ENCODE results near the gene MAP7D2. TPM values are rescaled to one million over a fixed set of nuclear protein-coding genes. Genes with fewer than 3 reads are reported as not detected.

The MAP7D2 gene
- total RNA-seq, 1 experiment from 2014 or later: 1.9 TPM

GRCh38 chrX:20159797-20160385 is 43.2 kb upstream of the MAP7D2 start:
- H3K9ac ChIP-seq (ENCODE audit: extremely low read depth, insufficient read length, low read length): no peak overlapping the region
- no peak overlapping the region for H3T11ph ChIP-seq (ENCODE audit: low read length)
- H3K36me3 Mint-ChIP-seq (ENCODE audit: insufficient read depth in 1 of 3, low read depth in 3 of 3): peaks cover 13 to 38% (median 33%) of the 10 kb centered on the region in 3 experiments
- H4K20me1 ChIP-seq (ENCODE audit: control insufficient read depth, insufficient read depth, insufficient read length): no peaks in the 10 kb centered on the region
- H3K9me3 Mint-ChIP-seq: peaks cover 37 to 45% of the 10 kb centered on the region in 2 experiments
- H2BK20ac ChIP-seq (ENCODE audit: low read depth, low read length, poor library complexity, severe bottlenecking): no peak overlapping the region
- H4K8ac ChIP-seq (replicated peaks; ENCODE audit: insufficient read length, low read depth, low read length): no peak overlapping the region
- no peaks in the 10 kb centered on the region for H3K4me1 Mint-ChIP-seq
- H3K27ac Mint-ChIP-seq: no peak overlapping the region; a peak in 1 of 7 replicates
- H3K18ac ChIP-seq (ENCODE audit: insufficient read length, low read depth, low read length): no peak overlapping the region
- no peaks in the 10 kb centered on the region for H3K27me3 Mint-ChIP-seq (ENCODE audit: low read depth)
- no peaks in the 10 kb centered on the region for H3K79me2 ChIP-seq (ENCODE audit: insufficient read depth, low read length)
- no CpG with 5 or more reads among the region's 4 CpGs for WGBS (ENCODE audit: extremely low coverage, insufficient read length, low lambda C conversion rate)
- H2AK5ac ChIP-seq (ENCODE audit: insufficient read length, low read length): no peak overlapping the region
- H2BK12ac ChIP-seq (ENCODE audit: insufficient read length, low read depth, low read length): no peak overlapping the region
- H3K56ac ChIP-seq (ENCODE audit: insufficient read length, low read depth, low read length): no peak overlapping the region
- H2BK5ac ChIP-seq (ENCODE audit: insufficient read length, low read length): no peak overlapping the region
- no peaks in the 10 kb centered on the region for H3K27me3 ChIP-seq (ENCODE audit: insufficient read depth, low read length)
- H3K27ac ChIP-seq (ENCODE audit: insufficient read length, low read depth, low read length): no peak overlapping the region
- H3K4me1 ChIP-seq (ENCODE audit: insufficient read depth, low read length): no peaks in the 10 kb centered on the region
- no peak overlapping the region for H2BK15ac ChIP-seq (ENCODE audit: low read depth, low read length)
- no peak overlapping the region for H4K91ac ChIP-seq (ENCODE audit: insufficient read length, low read depth, low read length)
- no peak overlapping the region for H3K4me3 Mint-ChIP-seq
- DNase-seq: no peak
- H2AFZ ChIP-seq (ENCODE audit: low read length): no peak overlapping the region
- TF ChIP-seq CTCF (conservative IDR thresholded peaks at IDR 0.05): no peak
- H2BK120ac ChIP-seq (ENCODE audit: low read depth, low read length, poor library complexity, severe bottlenecking): no peak overlapping the region
- H3K23ac ChIP-seq (ENCODE audit: insufficient read length, low read depth, low read length): no peak overlapping the region
- no peaks in the 10 kb centered on the region for H3K23me2 ChIP-seq (ENCODE audit: insufficient read length, low read depth, low read length, poor library complexity, severe bottlenecking)
- H3K79me1 ChIP-seq (ENCODE audit: insufficient read depth, low read depth, low read length, poor library complexity, severe bottlenecking): no peaks in the 10 kb centered on the region
- no peak overlapping the region for H4K5ac ChIP-seq (ENCODE audit: insufficient read length, low read depth, low read length)
- no peak overlapping the region for H3K4ac ChIP-seq (ENCODE audit: low read depth, low read length)
- peaks cover 43% of the 10 kb centered on the region for H3K9me3 ChIP-seq (ENCODE audit: control insufficient read depth, low read depth, low read length)
- H3K14ac ChIP-seq (ENCODE audit: insufficient read depth, low read length): no peak overlapping the region
- no peak overlapping the region for H3K4me2 ChIP-seq (ENCODE audit: insufficient read depth, insufficient read length, low read length)
